ENCODE results near the gene ZNF275. TPM values are rescaled to one million over a fixed set of nuclear protein-coding genes. Genes with fewer than 3 reads are reported as not detected.
A peak's percentile ranks its signal among the peaks of the same experiment; 100 is the strongest.

ZNF275 gene
- total RNA-seq, 1 donor from 2014 or later, result 14.8 TPM

DNA sequence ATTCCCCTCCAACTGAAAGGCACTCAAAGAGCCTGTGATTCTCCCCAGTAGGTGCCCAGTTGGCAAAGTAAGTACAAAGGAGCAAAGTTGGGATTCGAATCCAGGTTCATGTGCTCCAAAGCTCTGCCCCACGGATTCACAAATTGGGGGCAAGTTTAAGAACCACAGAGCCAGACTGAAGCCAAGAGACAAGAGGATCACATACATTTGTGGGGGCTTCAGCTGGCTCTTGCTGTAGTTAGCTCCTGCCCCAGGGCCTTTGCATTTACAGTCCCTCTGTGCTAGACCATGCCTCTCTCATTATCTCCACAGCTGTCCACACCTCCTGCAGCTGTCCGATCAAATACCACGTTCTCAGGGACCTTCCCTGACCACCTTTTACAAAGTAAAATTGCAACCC lies 31.2 kb upstream of the ZNF275 start:
- FAIRE-seq (no peak), DNase-seq (ENCODE audit: low read depth) (no peak)
- no peaks in the 10 kb centered on the region for H3K4me1 ChIP-seq (ENCODE audit: insufficient read depth, low read length)
- no peaks in the 10 kb centered on the region for H3K27me3 ChIP-seq (ENCODE audit: insufficient read depth, low read length)
- TF ChIP-seq, protein P1, sequence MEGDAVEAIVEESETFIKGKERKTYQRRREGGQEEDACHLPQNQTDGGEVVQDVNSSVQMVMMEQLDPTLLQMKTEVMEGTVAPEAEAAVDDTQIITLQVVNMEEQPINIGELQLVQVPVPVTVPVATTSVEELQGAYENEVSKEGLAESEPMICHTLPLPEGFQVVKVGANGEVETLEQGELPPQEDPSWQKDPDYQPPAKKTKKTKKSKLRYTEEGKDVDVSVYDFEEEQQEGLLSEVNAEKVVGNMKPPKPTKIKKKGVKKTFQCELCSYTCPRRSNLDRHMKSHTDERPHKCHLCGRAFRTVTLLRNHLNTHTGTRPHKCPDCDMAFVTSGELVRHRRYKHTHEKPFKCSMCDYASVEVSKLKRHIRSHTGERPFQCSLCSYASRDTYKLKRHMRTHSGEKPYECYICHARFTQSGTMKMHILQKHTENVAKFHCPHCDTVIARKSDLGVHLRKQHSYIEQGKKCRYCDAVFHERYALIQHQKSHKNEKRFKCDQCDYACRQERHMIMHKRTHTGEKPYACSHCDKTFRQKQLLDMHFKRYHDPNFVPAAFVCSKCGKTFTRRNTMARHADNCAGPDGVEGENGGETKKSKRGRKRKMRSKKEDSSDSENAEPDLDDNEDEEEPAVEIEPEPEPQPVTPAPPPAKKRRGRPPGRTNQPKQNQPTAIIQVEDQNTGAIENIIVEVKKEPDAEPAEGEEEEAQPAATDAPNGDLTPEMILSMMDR (IDR thresholded peaks at IDR 0.05; ENCODE audit: insufficient read depth, low read depth, low read length), result no peak
- TF ChIP-seq EZH2 (IDR thresholded peaks at IDR 0.05; ENCODE audit: insufficient read depth, low read length), result no peak
- Mint-ChIP-seq H3K27me3 (ENCODE audit: low read depth, unreplicated experiment) (peaks cover 14% of the 10 kb centered on the region), H3K4me3 (ENCODE audit: unreplicated experiment) (no peak overlapping the region), H3K9me3 (ENCODE audit: unreplicated experiment) (peaks cover 6% of the 10 kb centered on the region), H3K27ac (ENCODE audit: unreplicated experiment) (no peak overlapping the region), H3K4me1 (ENCODE audit: low read depth, unreplicated experiment) (peaks cover 13% of the 10 kb centered on the region), H3K36me3 (ENCODE audit: low read depth, unreplicated experiment) (no peaks in the 10 kb centered on the region)
- H2AFZ ChIP-seq (ENCODE audit: low read depth, low read length), result no peak overlapping the region
- no peak overlapping the region for H3K27ac ChIP-seq (ENCODE audit: low read depth, low read length)
- no peak overlapping the region for H3K4me3 ChIP-seq (ENCODE audit: insufficient read depth, low read depth, low read length)
- H3K9ac ChIP-seq (ENCODE audit: low read length), result no peak overlapping the region
- no peaks in the 10 kb centered on the region for H3K9me3 ChIP-seq (ENCODE audit: insufficient read depth, low read depth, low read length)
- H3K4me2 ChIP-seq (ENCODE audit: low read length), result no peak overlapping the region
- H3K79me2 ChIP-seq (ENCODE audit: insufficient read depth, low read length), result no peaks in the 10 kb centered on the region
- H4K20me1 ChIP-seq (ENCODE audit: insufficient read depth, low read length), result no peaks in the 10 kb centered on the region
- no peaks in the 10 kb centered on the region for H3K36me3 ChIP-seq (ENCODE audit: insufficient read depth, low read length)

DNA sequence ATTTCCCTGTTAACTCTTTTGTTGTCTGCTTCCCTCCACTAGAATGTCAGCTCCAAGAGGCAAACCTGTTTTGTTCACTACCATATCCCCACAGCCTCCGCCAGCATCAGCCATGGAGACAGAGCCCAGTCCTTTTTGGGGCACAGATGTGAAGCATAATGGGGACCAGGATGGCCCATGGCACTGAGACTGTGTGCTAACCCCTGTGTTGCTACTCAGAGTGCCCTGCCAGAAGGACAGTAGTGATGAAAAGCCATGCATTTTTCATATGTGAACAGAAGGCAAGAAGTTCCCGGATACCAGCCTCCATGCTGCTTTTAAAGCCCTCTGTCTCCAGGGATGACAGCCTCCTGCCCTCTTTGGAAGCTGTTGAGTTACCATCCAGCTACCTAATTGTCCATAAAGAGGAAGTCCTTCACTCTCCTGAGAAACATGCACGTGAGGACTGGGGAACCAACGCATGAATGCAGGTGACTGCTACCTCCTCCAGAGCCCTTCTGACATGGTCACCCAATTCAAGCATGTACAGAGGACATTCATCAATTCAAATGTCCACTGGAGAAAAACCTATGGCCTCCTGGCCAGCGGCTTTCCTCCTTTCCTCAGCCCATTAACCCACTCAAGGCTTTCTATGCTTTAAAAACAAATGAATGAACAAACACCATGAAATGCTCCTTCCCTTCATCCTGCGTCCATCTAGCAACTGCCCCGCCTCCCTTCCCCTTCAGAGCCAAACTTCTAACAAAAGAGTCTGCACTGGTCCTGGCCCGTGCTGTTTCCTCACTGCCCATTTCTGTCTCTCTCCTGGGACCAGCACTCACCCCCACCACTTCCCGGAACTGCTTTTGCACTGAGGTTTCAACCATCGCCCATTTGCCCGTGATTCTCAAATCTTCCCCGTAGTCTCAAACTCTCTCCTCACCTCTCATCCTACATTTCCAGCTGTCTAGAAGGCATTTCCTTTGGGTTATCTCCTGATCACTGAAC lies 30.4 kb upstream of the ZNF275 start:
- H3K4me1 ChIP-seq (ENCODE audit: insufficient read depth, low read length), result no peaks in the 10 kb centered on the region
- H3K4me1 Mint-ChIP-seq (ENCODE audit: low read depth, unreplicated experiment), result peaks cover 13% of the 10 kb centered on the region
- DNase-seq (ENCODE audit: low read depth), result no peak
- H3K4me3 ChIP-seq (ENCODE audit: insufficient read depth, low read depth, low read length), result no peak overlapping the region
- H3K27ac Mint-ChIP-seq (ENCODE audit: unreplicated experiment), result no peak overlapping the region
- no peaks in the 10 kb centered on the region for H4K20me1 ChIP-seq (ENCODE audit: insufficient read depth, low read length)
- peaks cover 6% of the 10 kb centered on the region for H3K9me3 Mint-ChIP-seq (ENCODE audit: unreplicated experiment)
- no peaks in the 10 kb centered on the region for H3K36me3 ChIP-seq (ENCODE audit: insufficient read depth, low read length)
- no peak overlapping the region for H2AFZ ChIP-seq (ENCODE audit: low read depth, low read length)
- peaks cover 14% of the 10 kb centered on the region for H3K27me3 Mint-ChIP-seq (ENCODE audit: low read depth, unreplicated experiment)
- H3K4me2 ChIP-seq (ENCODE audit: low read length), result no peak overlapping the region
- no peaks in the 10 kb centered on the region for H3K79me2 ChIP-seq (ENCODE audit: insufficient read depth, low read length)
- no peaks in the 10 kb centered on the region for H3K27me3 ChIP-seq (ENCODE audit: insufficient read depth, low read length)
- no peak overlapping the region for H3K9ac ChIP-seq (ENCODE audit: low read length)
- H3K4me3 Mint-ChIP-seq (ENCODE audit: unreplicated experiment), result no peak overlapping the region
- peak; percentile 78 for FAIRE-seq
- no peak overlapping the region for H3K27ac ChIP-seq (ENCODE audit: low read depth, low read length)
- TF ChIP-seq, protein P1 (IDR thresholded peaks at IDR 0.05; ENCODE audit: insufficient read depth, low read depth, low read length), result no peak
- no peak for TF ChIP-seq EZH2 (IDR thresholded peaks at IDR 0.05; ENCODE audit: insufficient read depth, low read length)
- no peaks in the 10 kb centered on the region for H3K36me3 Mint-ChIP-seq (ENCODE audit: low read depth, unreplicated experiment)
- no peaks in the 10 kb centered on the region for H3K9me3 ChIP-seq (ENCODE audit: insufficient read depth, low read depth, low read length)

All from astrocyte (in vitro differentiated cells and primary cell).